Fibroblast of peridontal ligament (primary cell): Measurements from ENCODE around the gene KAT8.
"Not testable (repeated sequence)": the region's sequence is repeated elsewhere in the genome, so short reads cannot be mapped to it uniquely, and the experiment has no call there.

ENCODE experiments used
- DNase-seq: peaks from one replicate; pipeline ENCODE4 v3.0.0-alpha.2; 2010; ENCODE audit errors: extremely low read depth

KAT8 gene

GRCh38 chr16:31083981-31084380 is 33.5 kb upstream of the KAT8 start:
- no peak for DNase-seq

GRCh38 chr16:31084584-31085302 is 32.7 kb upstream of the KAT8 start:
- DNase-seq, result no peak

GRCh38 chr16:31085411-31085810 is 32.1 kb upstream of the KAT8 start:
- DNase-seq, result no peak

GRCh38 chr16:31085873-31086628 is 31.4 kb upstream of the KAT8 start:
- DNase-seq, result no peak

- DNase-seq, result no peak
These were observed 30.9 kb upstream of the KAT8 start for GRCh38 chr16:31086629-31086906.

GRCh38 chr16:31087481-31087880 is 30.0 kb upstream of the KAT8 start:
- DNase-seq, result no peak

GRCh38 chr16:31087971-31088370 is 29.5 kb upstream of the KAT8 start:
- DNase-seq, result no peak

GRCh38 chr16:31088459-31089183 is 28.8 kb upstream of the KAT8 start, which contains the start of gene PRSS53:
TSS of gene PRSS53 (minus strand) at chr16:31088943. CDS start at chr16:31088809, 134 bp downstream.
- no peak for DNase-seq

- no peak for DNase-seq
These were observed 28.3 kb upstream of the KAT8 start for GRCh38 chr16:31089199-31089598.

GRCh38 chr16:31090540-31090939 is 26.9 kb upstream of the KAT8 start:
- peak; percentile 39 for DNase-seq

GRCh38 chr16:31092330-31092729 is 25.1 kb upstream of the KAT8 start:
- no peak for DNase-seq

GRCh38 chr16:31093132-31093703 is 24.2 kb upstream of the KAT8 start:
- no peak for DNase-seq

- no peak for DNase-seq
These were observed 23.4 kb upstream of the KAT8 start for GRCh38 chr16:31094088-31094423.

GRCh38 chr16:31094424-31095120 is 22.9 kb upstream of the KAT8 start, which contains the start of gene VKORC1:
TSS of gene VKORC1 (minus strand) at chr16:31094797. CDS start at chr16:31094729, 68 bp downstream.
- DNase-seq, result peak; percentile 97

- peak; percentile 13 for DNase-seq
These were observed 17.4 kb upstream of the KAT8 start for GRCh38 chr16:31099860-31100638.

- DNase-seq, result not testable (repeated sequence)
These were observed 16.4 kb upstream of the KAT8 start for GRCh38 chr16:31100876-31101641.

- DNase-seq, result peak; percentile 47
These were observed 11.7 kb upstream of the KAT8 start for GRCh38 chr16:31105677-31106213.

GRCh38 chr16:31106509-31107464 is 10.7 kb upstream of the KAT8 start:
- DNase-seq, result no peak

GRCh38 chr16:31107465-31107867 is 10.0 kb upstream of the KAT8 start:
- no peak for DNase-seq
